ENCODE results near the gene C11orf68. TPM values are rescaled to one million over a fixed set of nuclear protein-coding genes. Genes with fewer than 3 reads are reported as not detected.

The C11orf68 gene
- total and polyA plus RNA-seq, 2 donors (not counting 1 experiment from before 2014, with no cell fraction given), result 34.9 to 50.6 TPM

- WGBS (ENCODE audit: insufficient coverage), result 49% methylated on average over 4 of the region's 7 CpGs
- peaks cover 10 to 32% of the 10 kb centered on the region in 2 donors for H3K4me1 ChIP-seq (ENCODE audit: control insufficient read depth in 2 of 2, insufficient read depth in 2 of 2, low read length in 2 of 2)
- DNase-seq (no peak), ATAC-seq (ENCODE audit: low read depth) (no peak)
- H3K36me3 ChIP-seq (replicated peaks in 1 of 2; ENCODE audit: control extremely low read depth in 1 of 2, control insufficient read depth in 1 of 2, extremely low read depth in 1 of 2, insufficient read depth in 2 of 2, low read length in 1 of 2), result peaks cover 0 to 26% of the 10 kb centered on the region in 2 experiments
- intact Hi-C loops (cut with micrococcal nuclease), result no loop called here
- H3K27ac ChIP-seq (ENCODE audit: low read length in 2 of 2), result no peak overlapping the region
- ChIA-PET POLR2A (interaction anchor here (0.6 to 1.6 kb wide), 3 partner anchors 20 to 170 kb away, joined by 3 to 12 read pairs (median 3); no protein-coding TSS in a partner anchor), CTCF (interaction anchor here (15.5 kb wide), 1 partner anchor 21 kb away, joined by 244 read pairs; the partner anchor contains the start of genes CFL1 and MUS81)
- H3K79me2 ChIP-seq (ENCODE audit: control insufficient read depth, insufficient read depth, low read length), result peaks cover 19% of the 10 kb centered on the region
- H3K4me1 Mint-ChIP-seq, result peaks cover 27% of the 10 kb centered on the region
- no peak overlapping the region for H3K9ac ChIP-seq (ENCODE audit: low read length)
- H3K9me3 ChIP-seq (ENCODE audit: control extremely low read depth in 1 of 3, control insufficient read depth in 2 of 3, insufficient read depth in 1 of 3, low read length in 2 of 3), result no peaks in the 10 kb centered on the region
- H2AFZ ChIP-seq (ENCODE audit: insufficient read depth, low read depth, low read length, poor library complexity, severe bottlenecking), result no peak overlapping the region
- no peak for TF ChIP-seq CTCF (IDR thresholded peaks at IDR 0.05)
- no peak for TF ChIP-seq EZH2 (IDR thresholded peaks at IDR 0.05; ENCODE audit: borderline replicate concordance, insufficient read depth, low read depth, low read length, poor library complexity, severe bottlenecking)
- H3K9me3 Mint-ChIP-seq (ENCODE audit: insufficient read depth), result no peaks in the 10 kb centered on the region
- no peaks in the 10 kb centered on the region for H3K27me3 ChIP-seq (replicated peaks in 1 of 4; ENCODE audit: control extremely low read depth in 1 of 4, control insufficient read depth in 3 of 4, insufficient read depth in 4 of 4, low read length in 3 of 4)
- H3K4me3 Mint-ChIP-seq, result no peak overlapping the region
- H3K27ac Mint-ChIP-seq, result peak overlapping the region; percentile 50
- peak overlapping the region; percentile 5 for H3K4me2 ChIP-seq (replicated peaks; ENCODE audit: low read depth, low read length, poor library complexity, severe bottlenecking)
- no peaks in the 10 kb centered on the region for H3K27me3 Mint-ChIP-seq
- peaks cover 5% of the 10 kb centered on the region for H4K20me1 ChIP-seq (ENCODE audit: control insufficient read depth, insufficient read depth, low read length, poor library complexity, severe bottlenecking)
- no peak overlapping the region for H3K4me3 ChIP-seq (ENCODE audit: control extremely low read depth in 1 of 5, extremely low read depth in 1 of 5, insufficient read depth in 1 of 5, low read depth in 2 of 5, low read length in 4 of 5)
Measured at GRCh38 chr11:65880844-65881421, 37.9 kb downstream of the C11orf68 start.

GRCh38 chr11:65880027-65880426, 38.8 kb downstream of the C11orf68 start:
- Mint-ChIP-seq H3K27ac (no peak overlapping the region), H3K4me1 (peaks cover 24% of the 10 kb centered on the region), H3K27me3 (no peaks in the 10 kb centered on the region), H3K9me3 (ENCODE audit: insufficient read depth) (no peaks in the 10 kb centered on the region), H3K4me3 (no peak overlapping the region)
- no peak for ATAC-seq (ENCODE audit: low read depth)
- TF ChIP-seq CTCF (IDR thresholded peaks at IDR 0.05) (no peak), EZH2 (IDR thresholded peaks at IDR 0.05; ENCODE audit: borderline replicate concordance, insufficient read depth, low read depth, low read length, poor library complexity, severe bottlenecking) (no peak)
- H3K4me1 ChIP-seq (ENCODE audit: control insufficient read depth in 2 of 2, insufficient read depth in 2 of 2, low read length in 2 of 2), result peaks cover 8 to 29% of the 10 kb centered on the region in 2 donors
- ChIA-PET CTCF (interaction anchor here (2.8 to 15.5 kb wide), 2 partner anchors 8 to 20 kb away, joined by 15 to 244 read pairs; partner anchors contain the start of genes CFL1, FIBP and MUS81), POLR2A (interaction anchor here (0.9 kb wide), 1 partner anchor 21 kb away, joined by 3 read pairs; no protein-coding TSS in a partner anchor)
- DNase-seq, result no peak
- H3K9me3 ChIP-seq (ENCODE audit: control extremely low read depth in 1 of 3, control insufficient read depth in 2 of 3, insufficient read depth in 1 of 3, low read length in 2 of 3), result no peaks in the 10 kb centered on the region
- peaks cover 17% of the 10 kb centered on the region for H3K79me2 ChIP-seq (ENCODE audit: control insufficient read depth, insufficient read depth, low read length)
- H3K27me3 ChIP-seq (replicated peaks in 1 of 4; ENCODE audit: control extremely low read depth in 1 of 4, control insufficient read depth in 3 of 4, insufficient read depth in 4 of 4, low read length in 3 of 4), result no peaks in the 10 kb centered on the region
- H2AFZ ChIP-seq (ENCODE audit: insufficient read depth, low read depth, low read length, poor library complexity, severe bottlenecking), result no peak overlapping the region
- peak overlapping the region; percentile 22 for H3K4me2 ChIP-seq (replicated peaks; ENCODE audit: low read depth, low read length, poor library complexity, severe bottlenecking)
- no peak overlapping the region for H3K9ac ChIP-seq (ENCODE audit: low read length)
- peaks cover 0 to 18% of the 10 kb centered on the region in 2 experiments for H3K36me3 ChIP-seq (replicated peaks in 1 of 2; ENCODE audit: control extremely low read depth in 1 of 2, control insufficient read depth in 1 of 2, extremely low read depth in 1 of 2, insufficient read depth in 2 of 2, low read length in 1 of 2)
- H3K4me3 ChIP-seq (ENCODE audit: control extremely low read depth in 1 of 5, extremely low read depth in 1 of 5, insufficient read depth in 1 of 5, low read depth in 2 of 5, low read length in 4 of 5), result no peak overlapping the region
- no peak overlapping the region for H3K27ac ChIP-seq (ENCODE audit: low read length in 2 of 2)
- H4K20me1 ChIP-seq (ENCODE audit: control insufficient read depth, insufficient read depth, low read length, poor library complexity, severe bottlenecking), result peaks cover 4% of the 10 kb centered on the region
- WGBS (ENCODE audit: insufficient coverage), result 67% methylated on average over 7 of the region's 7 CpGs
- intact Hi-C loops (cut with micrococcal nuclease), result no loop called here
